ENCODE results near the gene NUDT16L1.

NUDT16L1 gene

DNA sequence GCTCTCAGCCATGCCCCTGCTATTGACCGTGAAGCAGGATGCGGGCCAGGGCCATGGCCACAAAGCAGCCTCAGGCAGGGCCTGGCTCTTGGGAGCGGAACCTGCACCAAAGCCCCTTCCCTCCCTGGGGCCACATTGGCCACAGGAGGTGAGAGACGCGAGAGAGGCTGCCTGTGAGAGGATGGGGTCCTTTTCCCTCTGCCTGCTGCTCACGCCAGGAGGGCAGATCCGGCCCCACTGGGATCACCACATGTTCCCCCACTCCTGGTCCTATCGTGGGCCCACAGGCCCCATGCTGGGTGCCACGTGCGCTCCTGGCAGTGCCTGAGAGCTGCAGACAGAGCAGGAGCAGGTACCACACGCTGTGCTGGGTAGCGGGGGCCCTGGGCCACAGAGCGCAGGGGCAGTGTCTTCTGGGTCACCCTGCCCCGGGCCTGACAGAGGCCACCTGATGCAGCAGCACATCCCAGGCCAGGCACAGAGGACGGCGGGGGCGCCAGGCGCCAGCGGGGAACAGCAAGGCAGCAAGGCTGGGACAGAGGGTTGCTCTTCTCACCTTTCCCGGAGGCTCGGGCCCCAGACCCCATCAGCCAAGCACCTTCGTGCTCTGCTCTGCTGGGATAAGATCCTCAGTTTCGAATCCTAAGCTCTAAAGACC lies 9.2 kb upstream of the NUDT16L1 start:
- TF ChIP-seq GATA2 (IDR thresholded peaks at IDR 0.05; ENCODE audit: low read depth, low read length) (no peak), GATA3 (IDR thresholded peaks at IDR 0.05; ENCODE audit: low read depth, low read length) (no peak)

DNA sequence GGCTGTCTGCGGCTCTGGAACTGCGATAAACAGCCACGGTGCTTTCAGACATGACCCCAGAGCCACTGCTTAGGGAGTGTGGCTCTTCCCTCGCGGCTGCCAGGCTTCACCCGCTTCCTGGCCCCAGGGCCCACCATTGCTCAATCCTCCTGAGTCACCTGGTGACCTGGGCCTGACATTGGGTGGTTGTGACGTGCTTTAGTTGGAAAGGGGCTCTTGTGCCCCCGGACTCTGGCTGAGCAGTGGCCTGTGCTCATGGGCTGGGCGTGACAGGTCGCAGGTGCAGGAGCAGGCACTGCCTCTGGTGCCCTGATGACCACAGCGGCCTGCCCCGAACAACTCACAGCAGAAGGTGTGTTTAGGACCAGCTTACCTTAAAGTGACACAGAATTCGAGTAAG lies 8.6 kb upstream of the NUDT16L1 start:
- TF ChIP-seq GATA3 (IDR thresholded peaks at IDR 0.05; ENCODE audit: low read depth, low read length): no peak
- no peak for TF ChIP-seq GATA2 (IDR thresholded peaks at IDR 0.05; ENCODE audit: low read depth, low read length)

- TF ChIP-seq GATA2 (IDR thresholded peaks at IDR 0.05; ENCODE audit: low read depth, low read length) (no peak), GATA3 (IDR thresholded peaks at IDR 0.05; ENCODE audit: low read depth, low read length) (no peak)
Measured at GRCh38 chr16:4685292-4685691, 8.1 kb upstream of the NUDT16L1 start.

DNA sequence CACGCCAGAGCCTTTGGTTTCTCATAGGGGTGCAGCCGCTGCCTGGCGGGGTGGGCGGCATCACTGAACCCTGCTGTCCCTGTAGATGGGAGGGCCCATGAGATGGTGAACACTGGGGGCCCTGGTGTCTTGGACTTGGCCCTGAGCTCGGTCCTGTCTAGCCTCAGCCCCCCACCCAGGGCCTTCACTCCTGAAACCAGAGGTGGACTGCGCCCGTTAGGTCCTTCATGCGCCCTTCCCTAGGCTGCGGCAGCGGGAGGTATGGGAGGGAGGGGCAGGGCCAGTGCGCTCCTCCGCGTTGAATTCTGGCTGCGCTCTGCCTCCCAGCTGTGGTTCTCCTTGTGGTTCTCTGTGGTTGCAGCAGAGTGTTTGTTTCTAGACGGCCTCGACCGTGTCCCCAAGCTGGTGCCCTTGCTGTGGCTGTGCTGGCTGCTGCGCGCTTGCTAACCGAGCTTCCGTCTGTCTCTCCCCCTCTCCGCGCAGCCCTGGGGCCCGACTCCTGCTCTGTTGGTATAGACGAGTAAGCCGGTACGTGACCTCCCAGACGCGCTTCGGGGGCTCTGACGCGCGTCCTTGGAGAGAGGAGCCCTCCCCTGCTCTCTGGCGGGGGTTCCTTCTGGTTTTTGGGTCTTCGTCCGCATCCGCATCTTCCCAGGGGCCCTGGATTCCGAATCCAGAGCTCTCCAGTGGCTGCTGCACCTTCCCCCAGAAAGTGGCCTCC lies 7.4 kb upstream of the NUDT16L1 start:
- no peak for TF ChIP-seq GATA2 (IDR thresholded peaks at IDR 0.05; ENCODE audit: low read depth, low read length)
- no peak for TF ChIP-seq GATA3 (IDR thresholded peaks at IDR 0.05; ENCODE audit: low read depth, low read length)

GRCh38 chr16:4686497-4687210 lies 6.7 kb upstream of the NUDT16L1 start:
- TF ChIP-seq GATA3 (IDR thresholded peaks at IDR 0.05; ENCODE audit: low read depth, low read length): no peak
- TF ChIP-seq GATA2 (IDR thresholded peaks at IDR 0.05; ENCODE audit: low read depth, low read length): no peak

DNA sequence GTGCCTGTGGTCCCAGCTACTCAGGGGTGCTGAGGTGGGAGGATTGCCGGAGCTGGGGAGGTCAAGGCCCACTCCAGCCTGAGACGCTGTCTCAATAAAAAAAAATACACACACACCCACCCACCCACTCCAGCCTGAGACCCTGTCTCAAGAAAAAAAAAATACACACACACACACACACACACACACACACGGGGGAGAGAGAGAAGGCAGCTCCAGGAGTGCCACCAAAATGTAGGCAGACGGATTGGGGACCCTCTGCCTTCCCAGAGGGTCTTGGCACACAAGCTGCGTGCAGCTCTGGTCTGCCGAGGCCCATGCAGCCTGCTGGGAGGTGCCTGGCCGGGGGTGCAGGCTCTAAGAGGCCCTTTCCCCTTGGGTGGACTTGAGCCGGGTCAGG lies 5.9 kb upstream of the NUDT16L1 start:
- TF ChIP-seq GATA2 (IDR thresholded peaks at IDR 0.05; ENCODE audit: low read depth, low read length) (no peak), GATA3 (IDR thresholded peaks at IDR 0.05; ENCODE audit: low read depth, low read length) (no peak)

- TF ChIP-seq GATA3 (IDR thresholded peaks at IDR 0.05; ENCODE audit: low read depth, low read length): no peak
- no peak for TF ChIP-seq GATA2 (IDR thresholded peaks at IDR 0.05; ENCODE audit: low read depth, low read length)
Measured at GRCh38 chr16:4687946-4688673, 5.3 kb upstream of the NUDT16L1 start.

DNA sequence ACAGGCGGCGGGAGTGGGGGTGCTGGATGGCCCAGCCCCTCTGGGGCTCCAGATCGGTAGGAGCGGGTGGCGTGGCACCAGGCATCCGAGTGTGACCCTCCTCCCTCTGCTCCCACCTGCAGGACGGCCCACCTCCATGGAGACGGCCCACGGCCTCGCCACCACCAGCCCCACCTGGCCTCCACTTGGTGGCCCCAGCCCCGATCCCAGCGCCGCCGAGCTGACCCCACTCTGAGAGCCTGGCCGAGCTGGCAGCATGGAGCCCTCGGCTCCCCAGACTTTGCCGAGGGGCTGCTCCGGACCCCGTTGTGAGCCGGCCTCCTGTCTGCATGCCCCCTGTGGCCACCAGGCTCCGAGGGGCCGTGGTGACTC lies 4.7 kb upstream of the NUDT16L1 start:
- TF ChIP-seq GATA3 (IDR thresholded peaks at IDR 0.05; ENCODE audit: low read depth, low read length) (no peak), GATA2 (IDR thresholded peaks at IDR 0.05; ENCODE audit: low read depth, low read length) (no peak)

DNA sequence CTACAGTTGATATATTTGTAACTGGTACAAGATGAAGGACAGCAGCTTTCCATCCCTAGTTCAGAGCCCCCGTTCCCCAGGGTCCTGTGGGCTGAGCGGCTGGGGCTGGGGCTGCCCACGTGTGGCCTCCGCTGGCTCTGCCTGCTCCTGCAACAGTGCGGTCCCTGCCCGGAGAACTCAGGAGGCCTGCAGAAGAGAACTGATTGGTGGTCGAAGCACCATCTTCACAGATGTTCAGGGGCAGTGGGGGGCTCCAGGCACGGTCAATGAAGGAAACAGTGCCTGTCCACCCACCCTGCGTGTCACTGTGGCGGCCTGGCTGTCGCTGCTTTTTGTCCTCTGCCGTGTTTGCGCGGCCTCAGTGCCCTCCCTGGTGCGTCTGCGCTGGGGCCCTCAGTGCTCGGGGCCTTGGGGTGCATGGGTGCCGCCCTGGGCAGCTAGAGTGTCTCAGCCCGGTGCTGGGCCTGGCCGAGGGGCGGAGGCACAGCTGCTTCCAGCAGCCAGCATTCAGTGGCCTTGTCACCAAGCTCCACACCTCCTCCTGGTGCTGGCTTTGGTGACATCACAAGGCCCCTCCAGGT lies 4.2 kb upstream of the NUDT16L1 start:
- TF ChIP-seq GATA2 (IDR thresholded peaks at IDR 0.05; ENCODE audit: low read depth, low read length) (no peak), GATA3 (IDR thresholded peaks at IDR 0.05; ENCODE audit: low read depth, low read length) (no peak)

- TF ChIP-seq GATA2 (IDR thresholded peaks at IDR 0.05; ENCODE audit: low read depth, low read length): no peak
Measured at GRCh38 chr16:4689864-4690704, 3.3 kb upstream of the NUDT16L1 start.

DNA sequence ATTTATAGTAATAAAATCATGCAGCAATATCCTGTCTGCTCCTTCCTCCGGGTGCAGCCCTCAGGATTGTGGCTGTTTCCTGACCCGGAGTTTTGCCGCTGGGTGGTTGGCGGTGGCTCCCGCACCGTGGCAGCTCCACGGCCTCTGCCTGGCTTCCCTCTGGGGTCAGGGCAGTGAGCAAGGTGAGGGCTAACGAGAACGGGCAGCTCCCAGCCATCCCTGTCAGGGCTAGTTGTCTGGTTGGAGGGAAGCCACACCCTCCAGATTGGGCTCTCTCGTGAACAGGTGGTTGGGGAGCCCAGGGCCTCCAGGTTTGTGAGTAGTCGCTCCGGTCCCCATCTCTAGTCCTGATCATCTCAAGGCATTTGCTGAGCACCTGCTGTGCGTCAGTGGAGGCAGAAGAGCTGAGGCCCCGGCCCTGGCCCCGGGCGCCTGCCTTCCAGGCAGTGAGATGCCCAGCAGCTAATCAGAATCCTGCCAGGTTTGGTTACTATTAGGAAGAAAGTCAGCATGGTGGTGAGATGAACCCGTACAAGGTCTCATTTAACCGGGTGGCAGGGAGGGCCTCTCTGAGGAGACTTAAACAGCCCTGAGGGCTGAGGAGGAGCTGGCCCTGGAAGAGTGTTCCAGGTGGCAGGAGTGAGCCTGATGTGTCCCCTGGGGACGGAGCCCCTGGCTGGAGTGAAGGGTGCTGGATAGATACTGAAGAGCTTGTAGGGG lies 2.3 kb upstream of the NUDT16L1 start:
- TF ChIP-seq GATA2 (IDR thresholded peaks at IDR 0.05; ENCODE audit: low read depth, low read length) (no peak), GATA3 (IDR thresholded peaks at IDR 0.05; ENCODE audit: low read depth, low read length) (no peak)

DNA sequence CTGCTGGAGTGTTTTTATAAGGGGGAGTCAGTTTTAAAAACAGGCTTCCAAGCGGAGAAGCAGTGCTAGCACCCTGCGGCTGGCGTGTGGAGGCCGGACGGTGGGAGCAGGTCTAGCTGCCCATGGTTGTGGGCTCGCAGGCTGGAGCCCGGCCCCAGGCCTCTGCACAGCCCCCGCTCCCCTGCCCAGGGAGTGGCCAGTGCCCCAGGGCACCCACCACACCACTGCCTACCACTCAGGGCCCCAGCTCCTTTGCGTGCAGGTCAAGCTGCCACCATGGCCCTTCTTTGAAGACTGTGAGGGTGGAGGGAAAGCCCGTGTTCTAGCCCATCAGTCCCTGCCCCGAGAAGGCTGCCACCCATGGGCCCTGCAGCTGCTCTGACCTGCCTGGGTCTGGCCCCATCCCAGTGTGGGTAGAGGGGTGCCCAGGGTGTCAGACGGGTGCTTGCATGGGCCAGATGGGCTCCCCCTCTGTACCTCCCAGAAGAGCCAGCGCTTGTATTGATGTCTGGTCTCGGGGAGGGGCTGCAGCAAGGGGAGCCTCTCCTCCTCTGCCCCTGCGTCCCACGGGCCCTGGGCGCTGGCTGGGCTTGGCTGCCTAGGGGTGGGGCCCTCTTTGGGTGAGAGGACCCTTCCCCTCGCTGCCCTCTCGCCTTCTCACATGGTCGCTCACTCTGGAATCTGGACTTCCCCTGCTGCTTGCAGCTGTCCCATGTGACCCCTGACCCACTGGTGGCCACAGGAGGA lies 1.5 kb upstream of the NUDT16L1 start:
- no peak for TF ChIP-seq GATA3 (IDR thresholded peaks at IDR 0.05; ENCODE audit: low read depth, low read length)
- TF ChIP-seq GATA2 (IDR thresholded peaks at IDR 0.05; ENCODE audit: low read depth, low read length): no peak
